Kidney epithelial cell (primary cell): ENCODE results near the gene RAPGEF6. TPM values are rescaled to one million over a fixed set of nuclear protein-coding genes. Genes with fewer than 3 reads are reported as not detected.

ENCODE experiments used
- DNase-seq: peaks from one replicate; pipeline ENCODE4 v3.0.0-alpha.2; 2010; ENCODE audit warnings: low read depth
- H3K27me3 ChIP-seq: 2 replicates; pipeline ENCODE4 v1.6.0; 2011; ENCODE audit warnings: low read length; ENCODE audit not compliant: control insufficient read depth, insufficient read depth
- H3K36me3 ChIP-seq: 2 replicates; pipeline ENCODE4 v1.5.1; 2011; ENCODE audit warnings: low read length; ENCODE audit not compliant: control insufficient read depth, insufficient read depth
- H3K4me3 ChIP-seq: 2 replicates; pipeline ENCODE4 v1.5.1; 2011; ENCODE audit warnings: low read depth, mild to moderate bottlenecking, control low read depth, low read length
- total RNA-seq: library from RNA; depleted of rRNA; stranded (reverse); fragments of >200 nt; gene quantifications from 2 replicates; pipeline ENCODE4 v1.2.3, GENCODE V29; 2015
- TF ChIP-seq, protein P1 (sequence below): IDR thresholded peaks from 2 replicates; pipeline ENCODE4 v1.5.1; 2011; ENCODE audit warnings: mild to moderate bottlenecking, moderate library complexity, low read length, control low read depth, inconsistent platforms; ENCODE audit not compliant: insufficient read depth, poor library complexity, severe bottlenecking

The RAPGEF6 gene
- total RNA-seq, 1 donor from 2014 or later, result 10.0 TPM

- DNase-seq, result no peak
- H3K4me3 ChIP-seq, result no peak overlapping the region
- no peaks in the 10 kb centered on the region for H3K36me3 ChIP-seq
- H3K27me3 ChIP-seq, result no peaks in the 10 kb centered on the region
- TF ChIP-seq, protein P1, sequence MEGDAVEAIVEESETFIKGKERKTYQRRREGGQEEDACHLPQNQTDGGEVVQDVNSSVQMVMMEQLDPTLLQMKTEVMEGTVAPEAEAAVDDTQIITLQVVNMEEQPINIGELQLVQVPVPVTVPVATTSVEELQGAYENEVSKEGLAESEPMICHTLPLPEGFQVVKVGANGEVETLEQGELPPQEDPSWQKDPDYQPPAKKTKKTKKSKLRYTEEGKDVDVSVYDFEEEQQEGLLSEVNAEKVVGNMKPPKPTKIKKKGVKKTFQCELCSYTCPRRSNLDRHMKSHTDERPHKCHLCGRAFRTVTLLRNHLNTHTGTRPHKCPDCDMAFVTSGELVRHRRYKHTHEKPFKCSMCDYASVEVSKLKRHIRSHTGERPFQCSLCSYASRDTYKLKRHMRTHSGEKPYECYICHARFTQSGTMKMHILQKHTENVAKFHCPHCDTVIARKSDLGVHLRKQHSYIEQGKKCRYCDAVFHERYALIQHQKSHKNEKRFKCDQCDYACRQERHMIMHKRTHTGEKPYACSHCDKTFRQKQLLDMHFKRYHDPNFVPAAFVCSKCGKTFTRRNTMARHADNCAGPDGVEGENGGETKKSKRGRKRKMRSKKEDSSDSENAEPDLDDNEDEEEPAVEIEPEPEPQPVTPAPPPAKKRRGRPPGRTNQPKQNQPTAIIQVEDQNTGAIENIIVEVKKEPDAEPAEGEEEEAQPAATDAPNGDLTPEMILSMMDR, result no peak
These were observed 106.3 kb downstream of the RAPGEF6 start for GRCh38 chr5:131528682-131529081.

DNA sequence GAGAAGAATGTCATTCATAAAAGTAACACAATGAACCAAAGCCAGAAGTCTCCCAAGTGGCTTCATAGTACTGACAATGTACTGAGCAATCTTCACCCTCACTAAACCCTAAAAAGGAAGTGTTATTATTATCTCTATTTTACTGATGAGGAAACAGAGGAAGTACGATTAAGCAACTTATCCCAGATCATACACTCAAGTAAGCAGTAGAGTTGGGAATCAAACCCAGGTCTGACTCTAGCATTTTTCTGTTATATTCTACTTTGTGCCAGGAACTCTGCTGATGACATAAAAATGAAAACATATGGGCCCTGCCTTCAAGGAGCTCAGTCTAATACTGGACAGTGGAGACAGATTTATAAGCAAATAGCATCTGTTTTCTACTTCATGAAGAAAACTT, 109.2 kb downstream of the RAPGEF6 start:
- Histone ChIP-seq H3K4me3 (no peak overlapping the region), H3K36me3 (no peaks in the 10 kb centered on the region), H3K27me3 (no peaks in the 10 kb centered on the region)
- TF ChIP-seq, protein P1, result no peak
- DNase-seq, result no peak

DNA sequence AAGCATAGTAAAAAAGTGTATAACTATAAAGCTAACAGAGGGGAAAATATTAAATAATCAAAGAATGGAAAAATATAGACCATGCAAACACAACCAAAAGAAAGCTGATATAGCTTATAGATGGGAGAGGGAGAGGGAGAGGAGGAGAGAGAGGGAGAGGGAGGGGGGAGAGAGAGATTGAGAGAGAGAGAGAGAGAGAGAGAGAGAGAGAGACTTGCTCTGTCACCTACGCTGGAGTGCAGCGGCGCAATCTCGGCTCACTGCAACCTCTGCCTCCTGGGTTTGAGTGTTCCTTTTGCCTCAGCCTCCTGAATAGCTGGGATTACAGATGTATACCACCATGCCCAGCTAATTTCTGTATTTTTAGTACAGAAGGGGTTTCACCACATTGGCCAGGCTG, 110.6 kb downstream of the RAPGEF6 start:
- TF ChIP-seq, protein P1, result no peak
- Histone ChIP-seq H3K27me3 (no peaks in the 10 kb centered on the region), H3K36me3 (no peaks in the 10 kb centered on the region), H3K4me3 (no peak overlapping the region)
- DNase-seq, result no peak

DNA sequence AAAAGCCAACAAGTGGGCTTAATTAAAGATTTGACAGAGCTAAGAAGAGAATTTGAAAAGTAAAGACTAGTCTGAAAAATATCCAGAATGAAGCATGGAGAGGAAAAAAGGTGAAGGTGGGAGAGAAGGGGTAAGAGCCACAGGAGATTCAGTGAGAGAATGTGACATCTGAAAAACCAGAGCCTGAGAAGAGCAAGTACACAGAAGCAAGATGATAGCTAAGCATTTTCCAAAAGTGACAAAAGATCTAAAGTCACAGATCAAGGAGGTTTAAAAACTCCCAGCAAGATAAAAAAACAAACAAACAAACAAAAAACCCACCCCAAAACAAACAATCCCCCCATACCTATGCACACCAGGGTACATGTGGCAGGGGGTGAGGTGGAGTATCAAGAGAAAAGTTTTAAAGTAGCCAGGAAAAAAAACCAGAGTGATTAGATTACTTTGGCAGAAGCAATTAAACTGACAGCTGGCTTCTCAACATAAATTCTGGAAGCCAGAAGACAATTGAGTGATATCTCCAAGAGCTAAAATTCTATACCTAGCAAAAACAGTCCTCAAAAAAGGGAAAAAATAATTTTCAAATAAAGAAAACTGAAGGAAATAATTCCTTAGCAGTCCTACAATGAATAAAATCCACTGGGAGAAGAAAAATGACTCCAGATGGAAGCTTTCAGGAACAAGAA, 111.4 kb downstream of the RAPGEF6 start:
- H3K4me3 ChIP-seq, result no peak overlapping the region
- TF ChIP-seq, protein P1, result no peak
- no peaks in the 10 kb centered on the region for H3K27me3 ChIP-seq
- H3K36me3 ChIP-seq, result no peaks in the 10 kb centered on the region
- DNase-seq, result no peak

DNA sequence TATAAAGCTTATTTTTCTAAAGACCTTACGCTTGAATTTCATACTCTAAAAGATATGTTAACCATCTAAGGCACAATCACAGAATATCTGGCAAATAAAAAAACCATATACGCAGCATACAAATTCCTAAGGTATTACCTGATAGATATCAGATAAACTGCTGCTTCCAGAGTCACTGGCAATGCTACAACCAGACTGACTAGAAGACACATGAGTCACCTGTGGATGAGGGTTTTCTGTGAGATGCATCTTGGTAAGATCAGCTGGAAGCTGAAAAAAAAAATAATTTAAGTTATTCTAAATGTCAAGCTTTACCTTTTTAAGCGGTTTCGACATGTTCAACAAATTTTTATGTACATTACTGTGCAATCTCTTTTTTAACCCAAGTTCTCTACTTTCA, 113.8 kb downstream of the RAPGEF6 start:
- TF ChIP-seq, protein P1, result no peak
- Histone ChIP-seq H3K4me3 (no peak overlapping the region), H3K36me3 (no peaks in the 10 kb centered on the region), H3K27me3 (no peaks in the 10 kb centered on the region)
- no peak for DNase-seq

- DNase-seq, result no peak
- TF ChIP-seq, protein P1, result no peak
- H3K36me3 ChIP-seq, result no peaks in the 10 kb centered on the region
- H3K27me3 ChIP-seq, result no peaks in the 10 kb centered on the region
- no peak overlapping the region for H3K4me3 ChIP-seq
These were observed 119.7 kb downstream of the RAPGEF6 start for GRCh38 chr5:131515348-131515747.
